HEK293 (cell line): ENCODE results near the gene SHMT2.
A peak's percentile ranks its signal among the peaks of the same experiment; 100 is the strongest.

Experiments used
- HOXC10 ChIP-seq: sonication (generic); formaldehyde crosslinking; IDR thresholded peaks from 2 replicates; pipeline ENCODE4 v1.8.1; 2023; ENCODE audit warnings: mild to moderate bottlenecking, missing genetic modification reagents
- HOXD13 ChIP-seq: sonication (generic); formaldehyde crosslinking; IDR thresholded peaks from 2 replicates; pipeline ENCODE4 v1.8.0; 2022; ENCODE audit warnings: missing genetic modification reagents, borderline replicate concordance
- KLF7 ChIP-seq: fragments of 450-650 bp; formaldehyde crosslinking; IDR thresholded peaks from 2 replicates; pipeline ENCODE4 v1.5.1; 2016; ENCODE audit warnings: missing biosample characterization, missing genetic modification characterization, borderline replicate concordance
- MZF1 ChIP-seq: fragments of 450-650 bp; formaldehyde crosslinking; IDR thresholded peaks from 2 replicates; pipeline ENCODE4 v1.5.1; 2017; ENCODE audit warnings: missing biosample characterization, missing genetic modification characterization, borderline replicate concordance
- SETDB1 ChIP-seq: IDR thresholded peaks from one replicate; pipeline ENCODE4 v1.6.1; 2017; ENCODE audit warnings: mild to moderate bottlenecking, low read length, moderate library complexity, mixed read lengths; ENCODE audit not compliant: insufficient read length
- SP2 ChIP-seq: fragments of 450-650 bp; formaldehyde crosslinking; IDR thresholded peaks from 2 replicates; pipeline ENCODE4 v1.5.1; 2016; ENCODE audit warnings: missing biosample characterization, missing genetic modification characterization
- TRIM28 ChIP-seq: IDR thresholded peaks from 2 replicates; pipeline ENCODE4 v1.6.1; 2011; ENCODE audit warnings: low read length, control low read depth, borderline replicate concordance
- ZBTB7A ChIP-seq: fragments of 450-650 bp; formaldehyde crosslinking; IDR thresholded peaks from 2 replicates; pipeline ENCODE4 v1.5.1; 2016; ENCODE audit warnings: low read depth, missing biosample characterization, missing genetic modification characterization
- ZBTB8A ChIP-seq: fragments of 450-650 bp; formaldehyde crosslinking; IDR thresholded peaks from 2 replicates; pipeline ENCODE4 v1.5.1; 2016; ENCODE audit warnings: missing biosample characterization, missing genetic modification characterization
- ZEB2 ChIP-seq: fragments of 450-650 bp; formaldehyde crosslinking; IDR thresholded peaks from 2 replicates; pipeline ENCODE4 v1.5.1; 2016; ENCODE audit warnings: missing biosample characterization, missing genetic modification characterization
- ZNF138 ChIP-seq: fragments of 450-650 bp; formaldehyde crosslinking; IDR thresholded peaks from 2 replicates; pipeline ENCODE4 v1.5.1; 2016; ENCODE audit warnings: missing biosample characterization, missing genetic modification characterization, borderline replicate concordance
- ZNF433 ChIP-seq: fragments of 450-650 bp; formaldehyde crosslinking; IDR thresholded peaks from 2 replicates; pipeline ENCODE4 v1.5.1; 2016; ENCODE audit warnings: missing biosample characterization, missing genetic modification characterization, low read depth
- ZNF510 ChIP-seq: fragments of 450-650 bp; formaldehyde crosslinking; IDR thresholded peaks from 2 replicates; pipeline ENCODE4 v1.5.1; 2018; ENCODE audit warnings: mild to moderate bottlenecking, missing genetic modification characterization, missing biosample characterization; ENCODE audit not compliant: insufficient replicate concordance
- ZNF521 ChIP-seq: fragments of 450-650 bp; formaldehyde crosslinking; IDR thresholded peaks from 2 replicates; pipeline ENCODE4 v1.5.1; 2017; ENCODE audit warnings: missing biosample characterization, mild to moderate bottlenecking, missing genetic modification characterization
- ZNF658 ChIP-seq: fragments of 450-650 bp; formaldehyde crosslinking; IDR thresholded peaks from 2 replicates; pipeline ENCODE4; 2016; ENCODE audit warnings: missing biosample characterization, missing genetic modification characterization
- ZNF660 ChIP-seq: fragments of 450-650 bp; IDR thresholded peaks from 2 replicates; pipeline ENCODE4 v1.5.1; 2018; ENCODE audit warnings: missing biosample characterization, mild to moderate bottlenecking, missing genetic modification characterization
- ZSCAN30 ChIP-seq: fragments of 450-650 bp; IDR thresholded peaks from 2 replicates; pipeline ENCODE4 v1.5.1; 2018; ENCODE audit warnings: missing biosample characterization, mild to moderate bottlenecking, missing genetic modification characterization, moderate library complexity
- TF ChIP-seq, protein P1 (sequence below): fragments of 450-650 bp; formaldehyde crosslinking; conservative IDR thresholded peaks from 2 replicates; pipeline ENCODE4 v1.5.1; 2016; ENCODE audit warnings: low read depth, missing biosample characterization, missing genetic modification characterization
- TF ChIP-seq, protein P2 (sequence below): fragments of 450-650 bp; formaldehyde crosslinking; IDR thresholded peaks from 2 replicates; pipeline ENCODE4 v1.5.0; 2017; ENCODE audit warnings: missing biosample characterization, missing genetic modification characterization, borderline replicate concordance
- TF ChIP-seq, protein P3 (sequence below): fragments of 450-650 bp; formaldehyde crosslinking; IDR thresholded peaks from 2 replicates; pipeline ENCODE4 v1.5.1; 2016; ENCODE audit warnings: missing biosample characterization, missing genetic modification characterization
- TF ChIP-seq, protein P4 (sequence below): fragments of 450-650 bp; formaldehyde crosslinking; IDR thresholded peaks from 2 replicates; pipeline ENCODE4 v1.5.1; 2017; ENCODE audit warnings: missing biosample characterization, missing genetic modification characterization
- TF ChIP-seq, protein P5 (sequence below): fragments of 450-650 bp; formaldehyde crosslinking; IDR thresholded peaks from 2 replicates; pipeline ENCODE4 v1.5.1; 2016; ENCODE audit warnings: missing biosample characterization, missing genetic modification characterization
- TF ChIP-seq, protein P6 (sequence below): fragments of 450-650 bp; IDR thresholded peaks from 2 replicates; pipeline ENCODE4 v1.5.1; 2018; ENCODE audit warnings: missing biosample characterization, mild to moderate bottlenecking, missing genetic modification characterization

Gene SHMT2

DNA sequence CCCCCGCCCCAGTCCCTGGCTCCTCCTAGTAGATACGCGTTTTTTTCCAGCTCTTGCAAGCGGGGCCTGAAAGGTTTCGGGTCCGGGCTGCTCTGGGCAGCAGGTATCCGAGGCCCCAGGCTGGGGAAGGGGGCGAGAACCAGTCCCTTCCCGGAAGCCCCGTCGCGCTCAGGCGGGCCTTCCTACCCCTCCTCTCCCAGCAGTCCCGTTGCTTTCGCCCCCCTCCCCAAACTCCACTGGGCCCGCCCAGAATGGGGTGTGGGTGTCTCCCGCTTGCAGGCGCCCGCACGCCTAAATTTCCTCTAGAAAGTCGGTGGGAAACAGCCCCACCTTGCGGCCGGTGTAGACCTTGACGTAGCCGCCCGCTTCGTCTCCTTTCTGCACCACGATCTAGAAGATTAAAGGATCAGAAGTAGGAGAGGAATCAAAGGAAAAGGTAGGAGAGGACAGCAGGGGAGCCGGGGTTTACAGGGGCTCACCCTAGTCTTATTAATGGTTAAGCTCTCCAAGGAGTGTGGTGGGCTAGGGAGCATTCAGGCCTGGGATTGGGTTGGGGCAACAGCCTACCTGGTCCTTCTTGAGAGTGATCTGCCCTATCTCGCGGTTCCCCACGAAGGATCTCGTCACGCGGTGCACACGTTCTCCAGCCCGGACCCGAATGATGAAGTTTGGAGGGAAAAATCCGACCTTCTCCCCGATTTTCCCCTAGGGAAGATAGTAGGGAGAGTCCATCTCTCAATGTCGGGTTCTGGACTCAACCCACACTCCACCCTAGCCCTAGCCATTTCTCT, 14.2 kb downstream of the SHMT2 start (continued):
- TF ChIP-seq, protein P1, sequence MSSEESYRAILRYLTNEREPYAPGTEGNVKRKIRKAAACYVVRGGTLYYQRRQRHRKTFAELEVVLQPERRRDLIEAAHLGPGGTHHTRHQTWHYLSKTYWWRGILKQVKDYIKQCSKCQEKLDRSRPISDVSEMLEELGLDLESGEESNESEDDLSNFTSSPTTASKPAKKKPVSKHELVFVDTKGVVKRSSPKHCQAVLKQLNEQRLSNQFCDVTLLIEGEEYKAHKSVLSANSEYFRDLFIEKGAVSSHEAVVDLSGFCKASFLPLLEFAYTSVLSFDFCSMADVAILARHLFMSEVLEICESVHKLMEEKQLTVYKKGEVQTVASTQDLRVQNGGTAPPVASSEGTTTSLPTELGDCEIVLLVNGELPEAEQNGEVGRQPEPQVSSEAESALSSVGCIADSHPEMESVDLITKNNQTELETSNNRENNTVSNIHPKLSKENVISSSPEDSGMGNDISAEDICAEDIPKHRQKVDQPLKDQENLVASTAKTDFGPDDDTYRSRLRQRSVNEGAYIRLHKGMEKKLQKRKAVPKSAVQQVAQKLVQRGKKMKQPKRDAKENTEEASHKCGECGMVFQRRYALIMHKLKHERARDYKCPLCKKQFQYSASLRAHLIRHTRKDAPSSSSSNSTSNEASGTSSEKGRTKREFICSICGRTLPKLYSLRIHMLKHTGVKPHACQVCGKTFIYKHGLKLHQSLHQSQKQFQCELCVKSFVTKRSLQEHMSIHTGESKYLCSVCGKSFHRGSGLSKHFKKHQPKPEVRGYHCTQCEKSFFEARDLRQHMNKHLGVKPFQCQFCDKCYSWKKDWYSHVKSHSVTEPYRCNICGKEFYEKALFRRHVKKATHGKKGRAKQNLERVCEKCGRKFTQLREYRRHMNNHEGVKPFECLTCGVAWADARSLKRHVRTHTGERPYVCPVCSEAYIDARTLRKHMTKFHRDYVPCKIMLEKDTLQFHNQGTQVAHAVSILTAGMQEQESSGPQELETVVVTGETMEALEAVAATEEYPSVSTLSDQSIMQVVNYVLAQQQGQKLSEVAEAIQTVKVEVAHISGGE (tag by site-specific recombination): 0 out of 2 replicates have a peak, but pooled peaks have one; percentile 20
- TF ChIP-seq ZNF433 (tag by site-specific recombination) (no peak), ZNF510 (tag by site-specific recombination) (no peak), ZSCAN30 (tag by site-specific recombination) (peak; percentile 89), ZEB2 (tag by site-specific recombination) (peak; percentile 13), ZNF660 (tag by site-specific recombination) (peak; percentile 72; the same call in 1 of the 2 replicates), ZBTB7A (peak; percentile 59; the same call in 1 of the 2 replicates), KLF7 (tag by site-specific recombination) (peak; percentile 43; the same call in 1 of the 2 replicates), SETDB1 (no peak), TRIM28 (no peak), SP2 (tag by site-specific recombination) (peak; percentile 85), ZNF658 (tag by site-specific recombination) (no peak), ZBTB8A (tag by site-specific recombination) (peak; percentile 100), ZNF138 (tag by site-specific recombination) (no peak), ZNF521 (tag by site-specific recombination) (no peak), MZF1 (no peak), HOXD13 (CRISPR knock-in tag) (no peak), HOXC10 (CRISPR knock-in tag) (no peak)
- TF ChIP-seq, protein P2, sequence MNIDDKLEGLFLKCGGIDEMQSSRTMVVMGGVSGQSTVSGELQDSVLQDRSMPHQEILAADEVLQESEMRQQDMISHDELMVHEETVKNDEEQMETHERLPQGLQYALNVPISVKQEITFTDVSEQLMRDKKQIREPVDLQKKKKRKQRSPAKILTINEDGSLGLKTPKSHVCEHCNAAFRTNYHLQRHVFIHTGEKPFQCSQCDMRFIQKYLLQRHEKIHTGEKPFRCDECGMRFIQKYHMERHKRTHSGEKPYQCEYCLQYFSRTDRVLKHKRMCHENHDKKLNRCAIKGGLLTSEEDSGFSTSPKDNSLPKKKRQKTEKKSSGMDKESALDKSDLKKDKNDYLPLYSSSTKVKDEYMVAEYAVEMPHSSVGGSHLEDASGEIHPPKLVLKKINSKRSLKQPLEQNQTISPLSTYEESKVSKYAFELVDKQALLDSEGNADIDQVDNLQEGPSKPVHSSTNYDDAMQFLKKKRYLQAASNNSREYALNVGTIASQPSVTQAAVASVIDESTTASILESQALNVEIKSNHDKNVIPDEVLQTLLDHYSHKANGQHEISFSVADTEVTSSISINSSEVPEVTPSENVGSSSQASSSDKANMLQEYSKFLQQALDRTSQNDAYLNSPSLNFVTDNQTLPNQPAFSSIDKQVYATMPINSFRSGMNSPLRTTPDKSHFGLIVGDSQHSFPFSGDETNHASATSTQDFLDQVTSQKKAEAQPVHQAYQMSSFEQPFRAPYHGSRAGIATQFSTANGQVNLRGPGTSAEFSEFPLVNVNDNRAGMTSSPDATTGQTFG (tag by site-specific recombination): no peak
- TF ChIP-seq, protein P3, sequence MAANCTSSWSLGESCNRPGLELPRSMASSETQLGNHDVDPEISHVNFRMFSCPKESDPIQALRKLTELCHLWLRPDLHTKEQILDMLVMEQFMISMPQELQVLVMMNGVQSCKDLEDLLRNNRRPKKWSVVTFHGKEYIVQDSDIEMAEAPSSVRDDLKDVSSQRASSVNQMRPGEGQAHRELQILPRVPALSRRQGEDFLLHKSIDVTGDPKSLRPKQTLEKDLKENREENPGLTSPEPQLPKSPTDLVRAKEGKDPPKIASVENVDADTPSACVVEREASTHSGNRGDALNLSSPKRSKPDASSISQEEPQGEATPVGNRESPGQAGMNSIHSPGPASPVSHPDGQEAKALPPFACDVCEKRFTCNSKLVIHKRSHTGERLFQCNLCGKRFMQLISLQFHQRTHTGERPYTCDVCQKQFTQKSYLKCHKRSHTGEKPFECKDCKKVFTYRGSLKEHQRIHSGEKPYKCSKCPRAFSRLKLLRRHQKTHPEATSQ: no peak
- TF ChIP-seq, protein P4, sequence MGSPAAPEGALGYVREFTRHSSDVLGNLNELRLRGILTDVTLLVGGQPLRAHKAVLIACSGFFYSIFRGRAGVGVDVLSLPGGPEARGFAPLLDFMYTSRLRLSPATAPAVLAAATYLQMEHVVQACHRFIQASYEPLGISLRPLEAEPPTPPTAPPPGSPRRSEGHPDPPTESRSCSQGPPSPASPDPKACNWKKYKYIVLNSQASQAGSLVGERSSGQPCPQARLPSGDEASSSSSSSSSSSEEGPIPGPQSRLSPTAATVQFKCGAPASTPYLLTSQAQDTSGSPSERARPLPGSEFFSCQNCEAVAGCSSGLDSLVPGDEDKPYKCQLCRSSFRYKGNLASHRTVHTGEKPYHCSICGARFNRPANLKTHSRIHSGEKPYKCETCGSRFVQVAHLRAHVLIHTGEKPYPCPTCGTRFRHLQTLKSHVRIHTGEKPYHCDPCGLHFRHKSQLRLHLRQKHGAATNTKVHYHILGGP (tag by site-specific recombination): no peak
- TF ChIP-seq, protein P5, sequence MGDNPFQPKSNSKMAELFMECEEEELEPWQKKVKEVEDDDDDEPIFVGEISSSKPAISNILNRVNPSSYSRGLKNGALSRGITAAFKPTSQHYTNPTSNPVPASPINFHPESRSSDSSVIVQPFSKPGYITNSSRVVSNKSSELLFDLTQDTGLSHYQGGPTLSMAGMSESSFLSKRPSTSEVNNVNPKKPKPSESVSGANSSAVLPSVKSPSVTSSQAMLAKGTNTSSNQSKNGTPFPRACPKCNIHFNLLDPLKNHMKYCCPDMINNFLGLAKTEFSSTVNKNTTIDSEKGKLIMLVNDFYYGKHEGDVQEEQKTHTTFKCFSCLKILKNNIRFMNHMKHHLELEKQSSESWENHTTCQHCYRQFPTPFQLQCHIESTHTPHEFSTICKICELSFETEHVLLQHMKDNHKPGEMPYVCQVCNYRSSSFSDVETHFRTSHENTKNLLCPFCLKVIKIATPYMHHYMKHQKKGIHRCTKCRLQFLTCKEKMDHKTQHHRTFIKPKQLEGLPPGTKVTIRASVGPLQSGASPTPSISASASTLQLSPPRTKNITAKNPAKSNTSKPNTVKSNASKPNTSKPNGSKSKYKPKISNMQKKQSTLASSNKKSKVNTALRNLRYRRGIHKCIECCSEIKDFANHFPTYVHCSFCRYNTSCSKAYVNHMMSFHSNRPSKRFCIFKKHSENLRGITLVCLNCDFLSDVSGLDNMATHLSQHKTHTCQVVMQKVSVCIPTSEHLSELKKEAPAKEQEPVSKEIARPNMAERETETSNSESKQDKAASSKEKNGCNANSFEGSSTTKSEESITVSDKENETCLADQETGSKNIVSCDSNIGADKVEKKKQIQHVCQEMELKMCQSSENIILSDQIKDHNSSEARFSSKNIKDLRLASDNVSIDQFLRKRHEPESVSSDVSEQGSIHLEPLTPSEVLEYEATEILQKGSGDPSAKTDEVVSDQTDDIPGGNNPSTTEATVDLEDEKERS (tag by site-specific recombination): no peak
- TF ChIP-seq, protein P6, sequence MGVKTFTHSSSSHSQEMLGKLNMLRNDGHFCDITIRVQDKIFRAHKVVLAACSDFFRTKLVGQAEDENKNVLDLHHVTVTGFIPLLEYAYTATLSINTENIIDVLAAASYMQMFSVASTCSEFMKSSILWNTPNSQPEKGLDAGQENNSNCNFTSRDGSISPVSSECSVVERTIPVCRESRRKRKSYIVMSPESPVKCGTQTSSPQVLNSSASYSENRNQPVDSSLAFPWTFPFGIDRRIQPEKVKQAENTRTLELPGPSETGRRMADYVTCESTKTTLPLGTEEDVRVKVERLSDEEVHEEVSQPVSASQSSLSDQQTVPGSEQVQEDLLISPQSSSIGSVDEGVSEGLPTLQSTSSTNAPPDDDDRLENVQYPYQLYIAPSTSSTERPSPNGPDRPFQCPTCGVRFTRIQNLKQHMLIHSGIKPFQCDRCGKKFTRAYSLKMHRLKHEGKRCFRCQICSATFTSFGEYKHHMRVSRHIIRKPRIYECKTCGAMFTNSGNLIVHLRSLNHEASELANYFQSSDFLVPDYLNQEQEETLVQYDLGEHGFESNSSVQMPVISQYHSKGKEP (tag by site-specific recombination): no peak
